Panc1 (cell line): ENCODE results near the gene CHRM1.

Source experiments
- POLR2AphosphoS5 ChIP-seq: IDR thresholded peaks from 2 replicates; pipeline ENCODE4 v1.6.1; 2012; ENCODE audit warnings: mild to moderate bottlenecking, low read depth, low read length, moderate library complexity
- TF ChIP-seq, protein P1 (sequence below): fragments of 450-650 bp; IDR thresholded peaks from 2 replicates; pipeline ENCODE4 v1.5.1; 2017; ENCODE audit warnings: mild to moderate bottlenecking
- TF ChIP-seq, protein P2 (sequence below), 2 experiments: IDR thresholded peaks; 2 replicates each; pipeline ENCODE4 v1.6.1; 2011 to 2012; ENCODE audit warnings: low read depth in 2 of 2, control low read depth in 1 of 2, low read length in 1 of 2, mild to moderate bottlenecking in 1 of 2, moderate library complexity in 1 of 2; ENCODE audit not compliant: insufficient read depth in 1 of 2

DNA sequence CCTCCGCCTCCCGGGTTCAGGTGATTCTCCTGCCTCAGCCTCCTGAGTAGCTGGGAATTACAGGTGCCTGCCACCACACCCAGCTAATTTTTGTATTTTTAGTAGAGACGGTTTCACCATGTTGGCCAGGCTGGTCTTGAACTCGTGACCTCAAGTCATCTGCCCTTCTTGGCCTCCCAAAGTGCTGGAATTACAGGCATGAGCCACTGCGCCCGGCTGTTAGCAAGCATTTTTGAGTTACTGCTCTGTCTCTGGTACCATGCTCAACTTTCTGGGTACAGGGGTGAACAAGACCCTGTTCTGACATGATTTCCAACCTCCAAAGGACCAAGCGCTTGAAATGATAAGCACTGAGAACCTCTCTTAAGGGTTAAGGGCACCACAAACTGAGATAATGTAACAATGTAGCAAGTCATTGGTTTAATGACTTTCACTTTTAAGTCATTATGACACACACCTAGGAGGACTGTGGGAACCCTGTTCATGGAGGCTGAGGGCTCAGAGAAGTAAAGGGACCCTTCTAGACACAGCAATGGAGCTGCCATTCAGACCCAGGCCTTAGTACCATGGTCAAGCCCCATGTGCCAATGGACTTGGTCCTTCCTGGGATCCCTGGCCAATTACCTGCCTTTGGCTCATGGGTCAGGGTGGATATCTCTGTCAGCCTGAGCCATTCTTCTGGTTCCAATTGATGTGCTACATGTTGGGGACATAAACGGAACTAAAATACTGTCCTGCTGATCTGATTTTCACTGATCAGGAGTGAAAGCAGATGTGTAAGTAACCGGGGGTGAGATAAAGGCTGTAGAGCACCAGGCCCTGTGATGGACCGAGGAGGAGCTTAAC lies 28.9 kb downstream of the CHRM1 start:
- TF ChIP-seq, protein P1, sequence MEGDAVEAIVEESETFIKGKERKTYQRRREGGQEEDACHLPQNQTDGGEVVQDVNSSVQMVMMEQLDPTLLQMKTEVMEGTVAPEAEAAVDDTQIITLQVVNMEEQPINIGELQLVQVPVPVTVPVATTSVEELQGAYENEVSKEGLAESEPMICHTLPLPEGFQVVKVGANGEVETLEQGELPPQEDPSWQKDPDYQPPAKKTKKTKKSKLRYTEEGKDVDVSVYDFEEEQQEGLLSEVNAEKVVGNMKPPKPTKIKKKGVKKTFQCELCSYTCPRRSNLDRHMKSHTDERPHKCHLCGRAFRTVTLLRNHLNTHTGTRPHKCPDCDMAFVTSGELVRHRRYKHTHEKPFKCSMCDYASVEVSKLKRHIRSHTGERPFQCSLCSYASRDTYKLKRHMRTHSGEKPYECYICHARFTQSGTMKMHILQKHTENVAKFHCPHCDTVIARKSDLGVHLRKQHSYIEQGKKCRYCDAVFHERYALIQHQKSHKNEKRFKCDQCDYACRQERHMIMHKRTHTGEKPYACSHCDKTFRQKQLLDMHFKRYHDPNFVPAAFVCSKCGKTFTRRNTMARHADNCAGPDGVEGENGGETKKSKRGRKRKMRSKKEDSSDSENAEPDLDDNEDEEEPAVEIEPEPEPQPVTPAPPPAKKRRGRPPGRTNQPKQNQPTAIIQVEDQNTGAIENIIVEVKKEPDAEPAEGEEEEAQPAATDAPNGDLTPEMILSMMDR = no peak
- TF ChIP-seq, protein P2, sequence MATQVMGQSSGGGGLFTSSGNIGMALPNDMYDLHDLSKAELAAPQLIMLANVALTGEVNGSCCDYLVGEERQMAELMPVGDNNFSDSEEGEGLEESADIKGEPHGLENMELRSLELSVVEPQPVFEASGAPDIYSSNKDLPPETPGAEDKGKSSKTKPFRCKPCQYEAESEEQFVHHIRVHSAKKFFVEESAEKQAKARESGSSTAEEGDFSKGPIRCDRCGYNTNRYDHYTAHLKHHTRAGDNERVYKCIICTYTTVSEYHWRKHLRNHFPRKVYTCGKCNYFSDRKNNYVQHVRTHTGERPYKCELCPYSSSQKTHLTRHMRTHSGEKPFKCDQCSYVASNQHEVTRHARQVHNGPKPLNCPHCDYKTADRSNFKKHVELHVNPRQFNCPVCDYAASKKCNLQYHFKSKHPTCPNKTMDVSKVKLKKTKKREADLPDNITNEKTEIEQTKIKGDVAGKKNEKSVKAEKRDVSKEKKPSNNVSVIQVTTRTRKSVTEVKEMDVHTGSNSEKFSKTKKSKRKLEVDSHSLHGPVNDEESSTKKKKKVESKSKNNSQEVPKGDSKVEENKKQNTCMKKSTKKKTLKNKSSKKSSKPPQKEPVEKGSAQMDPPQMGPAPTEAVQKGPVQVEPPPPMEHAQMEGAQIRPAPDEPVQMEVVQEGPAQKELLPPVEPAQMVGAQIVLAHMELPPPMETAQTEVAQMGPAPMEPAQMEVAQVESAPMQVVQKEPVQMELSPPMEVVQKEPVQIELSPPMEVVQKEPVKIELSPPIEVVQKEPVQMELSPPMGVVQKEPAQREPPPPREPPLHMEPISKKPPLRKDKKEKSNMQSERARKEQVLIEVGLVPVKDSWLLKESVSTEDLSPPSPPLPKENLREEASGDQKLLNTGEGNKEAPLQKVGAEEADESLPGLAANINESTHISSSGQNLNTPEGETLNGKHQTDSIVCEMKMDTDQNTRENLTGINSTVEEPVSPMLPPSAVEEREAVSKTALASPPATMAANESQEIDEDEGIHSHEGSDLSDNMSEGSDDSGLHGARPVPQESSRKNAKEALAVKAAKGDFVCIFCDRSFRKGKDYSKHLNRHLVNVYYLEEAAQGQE (IDR thresholded peaks at IDR 0.05; ENCODE audit: insufficient read depth in 1 of 2, low read depth in 2 of 2, low read length in 1 of 2) = no peak
- no peak for TF ChIP-seq POLR2AphosphoS5
